GM12878 (cell line): ENCODE data around the gene EDARADD. TPM values are rescaled to one million over a fixed set of nuclear protein-coding genes. Genes with fewer than 3 reads are reported as not detected.

ENCODE experiments used
- ATAC-seq: fragments of 200-7000 bp; cut with Tn5 transposase; 3 replicates; pipeline ENCODE4 v1.9.1; 2020; ENCODE audit warnings: mild to moderate bottlenecking, moderate library complexity
- BruUV-seq: library from RNA; stranded (reverse); fragments of 400-500 nt; replicated peaks from 2 replicates; lab custom pipeline; 2021; lab: Mats Ljungman, UMichigan
- CTCF ChIA-PET: fragments of 300-600 bp; sonication (Branson Sonifier 250); formaldehyde crosslinking; extraction: SDS; loops from one replicate; lab custom pipeline; 2021; ENCODE audit warnings: inconsistent platforms; lab: Yijun Ruan, JAX
- POLR2A ChIA-PET: fragments of 350-600 bp; formaldehyde crosslinking; extraction: SDS; loops from one replicate; lab custom pipeline; 2021; ENCODE audit warnings: inconsistent platforms; lab: Charles Lee
- RAD21 ChIA-PET: fragments of 300-600 bp; sonication (Branson Sonifier 250); formaldehyde crosslinking; loops from one replicate; lab custom pipeline; 2023; ENCODE audit warnings: antibody characterized with exemption; ENCODE audit not compliant: unreplicated experiment; lab: Charles Lee
- SMC1A ChIA-PET: fragments of 300-600 bp; sonication (Branson Sonifier 250); formaldehyde crosslinking; loops from one replicate; lab custom pipeline; 2023; ENCODE audit not compliant: unreplicated experiment, uncharacterized antibody; lab: Charles Lee
- DNase-seq: peaks from one replicate; pipeline ENCODE4 v3.0.0-alpha.2; 2011; ENCODE audit warnings: low read depth, low spot score
- FAIRE-seq: peaks from 3 replicates; lab custom pipeline; 2011; peaks lifted over from hg19 to GRCh38; lab: Jason Lieb, UNC
- H2AFZ ChIP-seq: 2 replicates; pipeline ENCODE4 v1.6.0; 2011; ENCODE audit warnings: low read depth, low read length, control low read depth; ENCODE audit not compliant: control insufficient read depth
- H3K27ac ChIP-seq: 2 replicates; pipeline ENCODE4 v1.5.1; 2011; ENCODE audit warnings: control low read depth; ENCODE audit not compliant: control insufficient read depth, insufficient read depth
- H3K27me3 ChIP-seq, 2 experiments: replicated peaks in 1 of 2; 2 replicates each; pipeline versions ENCODE4 v1.6.0 to v1.6.1; 2011; ENCODE audit warnings: low read length in 1 of 2; ENCODE audit not compliant: control insufficient read depth in 2 of 2, insufficient read depth in 2 of 2
- H3K36me3 ChIP-seq, 2 experiments: 2 replicates each; pipeline ENCODE4 v1.5.1; 2011; ENCODE audit warnings: low read length in 1 of 2; ENCODE audit not compliant: control insufficient read depth in 2 of 2, insufficient read depth in 2 of 2
- H3K4me1 ChIP-seq: 2 replicates; pipeline ENCODE4 v1.6.1; 2011; ENCODE audit warnings: mild to moderate bottlenecking, low read length, moderate library complexity, mixed read lengths; ENCODE audit not compliant: control insufficient read depth, insufficient read depth
- H3K4me2 ChIP-seq: 2 replicates; pipeline ENCODE4 v1.6.0; 2011; ENCODE audit warnings: control low read depth; ENCODE audit not compliant: control insufficient read depth, insufficient read depth
- H3K4me3 ChIP-seq: fragments of 200-600 bp; sonication (generic); 2 replicates; pipeline ENCODE4 v1.5.1; 2016
- H3K79me2 ChIP-seq: 2 replicates; pipeline ENCODE4 v1.6.0; 2011; ENCODE audit warnings: low read length; ENCODE audit not compliant: control insufficient read depth, insufficient read depth
- H3K9ac ChIP-seq: 2 replicates; pipeline ENCODE4 v1.8.0; 2011; ENCODE audit warnings: low read length, control low read depth, mixed read lengths; ENCODE audit not compliant: control insufficient read depth, insufficient read depth
- H3K9me3 ChIP-seq: replicated peaks from 3 replicates; pipeline ENCODE4 v1.5.1; 2011; ENCODE audit warnings: mild to moderate bottlenecking, low read length; ENCODE audit not compliant: control insufficient read depth, insufficient read depth
- H4K20me1 ChIP-seq: 2 replicates; pipeline ENCODE4 v1.6.0; 2011; ENCODE audit not compliant: control insufficient read depth, insufficient read depth
- BACH1 ChIP-seq: fragments of 450-650 bp; IDR thresholded peaks from 2 replicates; pipeline ENCODE4 v1.6.1; 2017; ENCODE audit warnings: mild to moderate bottlenecking, borderline replicate concordance
- BRCA1 ChIP-seq: IDR thresholded peaks from 2 replicates; pipeline ENCODE4 v1.6.1; 2011; ENCODE audit warnings: low read depth, low read length, improper control_type of control experiment
- CBX3 ChIP-seq: fragments of 200-600 bp; sonication (generic); IDR thresholded peaks from 2 replicates; pipeline ENCODE4 v1.6.1; 2016; ENCODE audit warnings: low read depth, borderline replicate concordance
- DPF2 ChIP-seq: fragments of 450-650 bp; IDR thresholded peaks from 2 replicates; pipeline ENCODE4 v1.6.1; 2017; ENCODE audit warnings: mild to moderate bottlenecking
- IRF3 ChIP-seq: fragments of 450-650 bp; IDR thresholded peaks from 2 replicates; pipeline ENCODE4 v1.6.1; 2014; ENCODE audit warnings: mild to moderate bottlenecking
- IRF4 ChIP-seq: IDR thresholded peaks from 2 replicates; pipeline ENCODE4 v1.6.1; 2011; ENCODE audit warnings: low read depth, low read length
- LARP7 ChIP-seq: fragments of 450-650 bp; IDR thresholded peaks from 2 replicates; pipeline ENCODE4 v1.6.1; 2017; ENCODE audit warnings: mild to moderate bottlenecking
- MLLT1 ChIP-seq: fragments of 450-650 bp; IDR thresholded peaks from 2 replicates; pipeline ENCODE4 v1.6.1; 2016; ENCODE audit warnings: mild to moderate bottlenecking
- MTA2 ChIP-seq: fragments of 450-650 bp; IDR thresholded peaks from 2 replicates; pipeline ENCODE4 v1.6.1; 2016; ENCODE audit warnings: low read depth, mild to moderate bottlenecking, moderate library complexity
- MYB ChIP-seq: fragments of 150-350 bp; IDR thresholded peaks from 2 replicates; pipeline ENCODE4 v1.6.1; 2014; ENCODE audit warnings: mild to moderate bottlenecking, low read depth, low read length, borderline replicate concordance
- NKRF ChIP-seq: fragments of 450-650 bp; conservative IDR thresholded peaks from 2 replicates; pipeline ENCODE4 v1.6.1; 2017; ENCODE audit warnings: mild to moderate bottlenecking, moderate library complexity
- NR2C1 ChIP-seq: fragments of 450-650 bp; IDR thresholded peaks from 2 replicates; pipeline ENCODE4 v1.6.1; 2017; ENCODE audit warnings: antibody characterized with exemption, mild to moderate bottlenecking, moderate library complexity
- POLR2A ChIP-seq: IDR thresholded peaks from 2 replicates; pipeline ENCODE4 v1.6.1; 2011; ENCODE audit warnings: low read depth, mild to moderate bottlenecking, low read length
- RBBP5 ChIP-seq: fragments of 200-600 bp; sonication (generic); conservative IDR thresholded peaks from 2 replicates; pipeline ENCODE4 v1.6.1; 2016
- SPI1 ChIP-seq: IDR thresholded peaks from 2 replicates; pipeline ENCODE4 v1.6.1; 2011; ENCODE audit warnings: low read depth, mild to moderate bottlenecking, low read length, moderate library complexity, borderline replicate concordance; ENCODE audit not compliant: insufficient read depth
- STAT3 ChIP-seq: IDR thresholded peaks from 2 replicates; pipeline ENCODE4 v1.6.1; 2011; ENCODE audit warnings: low read depth, low read length, improper control_type of control experiment
- USF2 ChIP-seq: IDR thresholded peaks from 2 replicates; pipeline ENCODE4 v1.6.1; 2011; ENCODE audit warnings: low read depth, low read length, improper control_type of control experiment, borderline replicate concordance
- YBX1 ChIP-seq: fragments of 450-650 bp; IDR thresholded peaks from 2 replicates; pipeline ENCODE4 v1.6.1; 2016; ENCODE audit warnings: antibody characterized with exemption
- ZNF384 ChIP-seq: IDR thresholded peaks from 2 replicates; pipeline ENCODE4 v1.6.1; 2012; ENCODE audit warnings: low read depth, mild to moderate bottlenecking, low read length, improper control_type of control experiment, borderline replicate concordance
- ZZZ3 ChIP-seq: IDR thresholded peaks from 2 replicates; pipeline ENCODE4 v1.6.1; 2011; ENCODE audit warnings: low read depth; ENCODE audit not compliant: control insufficient read depth, insufficient read length
- WGBS: methylation state at CpG from one replicate; pipeline ENCODE4 v1.1.6; 2016; ENCODE audit warnings: low lambda C conversion rate; ENCODE audit not compliant: insufficient replicate concordance, insufficient coverage; ENCODE audit errors: missing lambda C conversion rate; 5-methylcytosine and 5-hydroxymethylcytosine counted together
- in situ Hi-C: fragments of 300-500 bp; cut with MboI; formaldehyde crosslinking; loops from 9 replicates; pipeline ENCODE4 v1.14.3; 2018; ENCODE audit warnings: mixed read lengths
- intact Hi-C: fragments of 100-400 bp; cut with micrococcal nuclease; formaldehyde crosslinking; loops from one replicate; pipeline ENCODE4 v1.14.2; 2022; ENCODE audit not compliant: unreplicated experiment
- polyA plus RNA-seq, 11 experiments: library from polyadenylated mRNA; depleted of rRNA in 4 of 11; unstranded in 6 of 11; stranded (reverse) in 5 of 11; fragments of >200 nt; fragmentation: Nextera tagmentation in 4 of 11; fragmentation: Illumina TruSeq in 1 of 11; extraction: Ambion mirVana in 4 of 11; extraction: Trizol in 1 of 11; gene quantifications; 1 replicate in 1 of 11; 2 replicates in 10 of 11; pipeline versions ENCODE4 v1.2.1 to v1.2.3, GENCODE V29; 2011 to 2016; ENCODE audit warnings: inconsistent platforms in 2 of 11, missing spikeins in 2 of 11, low read depth in 1 of 11
- total RNA-seq, 4 experiments: library from RNA; depleted of rRNA in 3 of 4; stranded (reverse); fragments of >200 nt in 3 of 4; fragmentation: Illumina TruSeq in 1 of 4; extraction: Trizol in 1 of 4; gene quantifications; 2 replicates each; pipeline versions ENCODE4 v1.2.1 to v1.2.3, GENCODE V29; 2013 to 2021

The EDARADD gene
- total and polyA plus RNA-seq, 10 of the 15 experiments (the other 5 are each of a cell fraction or from before 2014, with no cell fraction given), result 0.58 to 6.1 (median 4.7) TPM

- DNase-seq (no peak), FAIRE-seq (no peak), ATAC-seq (no peak)
- ChIA-PET RAD21 (interaction anchor here (0.6 kb wide), 1 partner anchor 364 kb away, joined by 3 read pairs; no protein-coding TSS in a partner anchor), CTCF (no interaction called here), POLR2A (no interaction called here), SMC1A (no interaction called here)
- Histone ChIP-seq H2AFZ (no peak overlapping the region), H3K9ac (no peak overlapping the region), H3K79me2 (no peaks in the 10 kb centered on the region), H3K9me3 (no peaks in the 10 kb centered on the region), H3K4me2 (no peak overlapping the region), H3K36me3 (no peaks in the 10 kb centered on the region), H3K4me1 (no peaks in the 10 kb centered on the region), H3K27ac (no peak overlapping the region), H3K4me3 (no peak overlapping the region), H4K20me1 (no peaks in the 10 kb centered on the region), H3K27me3 (peaks cover 0 to 2% of the 10 kb centered on the region in 2 experiments; a peak in 2 of 4 replicates)
- WGBS, result 74% methylated on average over 6 of the region's 6 CpGs
- TF ChIP-seq BRCA1 (no peak), NR2C1 (no peak), YBX1 (no peak), CBX3 (no peak), STAT3 (no peak), MLLT1 (no peak), DPF2 (no peak), RBBP5 (no peak), POLR2A (no peak), USF2 (no peak), BACH1 (no peak), ZZZ3 (no peak), MYB (no peak), MTA2 (no peak), IRF3 (no peak), NKRF (no peak), SPI1 (no peak), IRF4 (no peak), LARP7 (no peak), ZNF384 (no peak)
- intact Hi-C loops, result no loop called here
- BruUV-seq, result no TSS peak
- in situ Hi-C loops, result no loop called here
These were observed 107.0 kb downstream of the EDARADD start for GRCh38 chr1:236501093-236501492.
